RCC 7860 (cell line): ENCODE data around the gene TACR2.

ENCODE experiments used
- DNase-seq: peaks from one replicate; pipeline ENCODE4 v3.0.0-alpha.2; 2015; ENCODE audit warnings: low spot score
- FAIRE-seq: peaks from 2 replicates; lab custom pipeline; 2012; peaks lifted over from hg19 to GRCh38; lab: Jason Lieb, UNC

TACR2 gene

DNA sequence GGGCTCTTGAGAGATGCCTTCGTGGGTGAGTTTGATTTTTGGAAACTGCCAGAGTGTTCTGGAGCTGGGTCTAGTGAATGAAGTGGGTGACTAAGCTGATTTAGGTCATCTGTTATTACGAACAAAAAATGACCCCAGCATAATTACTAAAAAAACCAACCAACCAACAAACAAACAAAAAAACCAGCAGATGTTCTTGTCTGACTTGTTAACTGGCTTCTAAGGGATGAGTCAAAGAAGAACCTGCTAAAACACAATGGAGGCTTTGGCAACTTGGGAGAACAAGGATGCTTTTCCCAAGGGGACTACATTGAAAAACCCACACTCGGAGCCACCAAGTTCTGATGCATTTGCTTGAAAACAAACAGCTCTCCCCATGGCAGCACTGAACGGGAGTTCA, 11.5 kb downstream of the TACR2 start:
- no peak for FAIRE-seq
- DNase-seq, result no peak

- FAIRE-seq, result no peak
- no peak for DNase-seq
Measured at GRCh38 chr10:69404786-69405185, 11.9 kb downstream of the TACR2 start.

GRCh38 chr10:69403519-69403918, 13.2 kb downstream of the TACR2 start:
- FAIRE-seq, result no peak
- DNase-seq, result no peak

GRCh38 chr10:69403066-69403465, 13.7 kb downstream of the TACR2 start:
- DNase-seq (no peak), FAIRE-seq (no peak)

GRCh38 chr10:69402386-69402785, 14.3 kb downstream of the TACR2 start:
- FAIRE-seq, result no peak

DNA sequence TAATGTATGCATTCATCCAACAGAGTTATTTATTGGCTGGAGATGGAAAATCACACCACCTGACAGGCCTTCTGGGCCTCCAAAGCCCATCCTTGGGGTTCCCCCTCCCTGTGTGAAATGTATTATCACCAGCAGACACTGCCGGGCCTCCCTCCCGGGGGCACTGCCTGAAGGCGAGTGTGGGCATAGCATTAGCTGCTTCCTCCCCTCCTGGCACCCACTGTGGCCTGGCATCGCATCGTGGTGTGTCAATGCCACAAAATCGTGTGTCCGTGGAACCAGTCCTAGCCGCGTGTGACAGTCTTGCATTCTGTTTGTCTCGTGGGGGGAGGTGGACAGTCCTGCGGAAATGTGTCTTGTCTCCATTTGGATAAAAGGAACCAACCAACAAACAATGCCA, 15.3 kb downstream of the TACR2 start:
- FAIRE-seq (no peak), DNase-seq (no peak)

More at GRCh38 chr10:69402386-69402785, 14.3 kb downstream of the TACR2 start:
- no peak for DNase-seq

GRCh38 chr10:69400936-69401335, 15.8 kb downstream of the TACR2 start:
- DNase-seq (no peak), FAIRE-seq (no peak)

- DNase-seq (no peak), FAIRE-seq (no peak)
Measured at GRCh38 chr10:69398466-69398865, 18.3 kb downstream of the TACR2 start.

- DNase-seq, result no peak
- no peak for FAIRE-seq
Measured at GRCh38 chr10:69397972-69398371, 18.7 kb downstream of the TACR2 start.

DNA sequence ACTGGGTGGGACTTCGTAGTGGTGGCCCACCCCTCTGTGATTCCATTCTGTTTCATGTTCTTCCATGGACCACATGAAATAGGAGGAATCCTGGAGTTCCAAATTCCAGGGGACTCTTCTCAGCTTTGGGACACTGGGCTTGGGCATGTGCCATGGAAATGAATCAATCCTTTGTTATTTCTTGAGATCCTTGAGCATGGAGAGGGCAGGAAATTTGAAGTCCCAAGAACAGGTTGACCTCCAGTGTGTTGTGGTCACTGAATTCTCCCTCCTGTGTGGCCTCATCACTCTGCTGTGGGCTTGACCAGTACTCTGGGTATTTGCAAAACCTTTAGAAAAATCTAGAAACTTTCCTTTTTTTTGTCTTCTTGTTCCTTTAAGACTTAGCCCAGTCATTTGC, 22.7 kb downstream of the TACR2 start:
- no peak for FAIRE-seq
- no peak for DNase-seq

DNA sequence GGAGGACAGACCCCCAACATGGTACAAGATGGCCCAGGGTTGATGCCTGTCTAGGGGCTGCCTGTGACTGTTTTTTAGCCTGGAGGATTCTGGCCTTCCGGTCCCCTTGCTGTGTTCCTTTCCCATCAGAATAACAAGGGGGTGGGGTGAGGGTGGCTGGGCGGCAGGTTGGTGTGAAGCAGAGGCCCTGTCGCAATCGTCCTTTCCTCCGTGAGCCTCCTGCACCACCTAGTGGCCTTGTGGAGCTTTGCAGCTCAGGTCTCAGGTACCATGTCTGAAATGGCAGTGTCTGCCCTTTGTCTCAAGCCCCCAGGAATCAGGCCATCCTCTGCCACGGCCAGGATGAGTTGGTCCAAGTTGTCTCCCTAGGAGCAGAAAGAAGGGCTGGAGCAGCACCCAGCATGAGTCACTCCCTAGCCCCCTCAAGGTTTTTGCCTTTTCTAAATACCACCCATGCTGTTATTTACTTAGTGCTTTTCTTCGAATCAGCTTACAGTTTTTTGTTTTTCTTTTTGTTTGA, 24.2 kb downstream of the TACR2 start:
- DNase-seq (peak; percentile 58), FAIRE-seq (no peak)

DNA sequence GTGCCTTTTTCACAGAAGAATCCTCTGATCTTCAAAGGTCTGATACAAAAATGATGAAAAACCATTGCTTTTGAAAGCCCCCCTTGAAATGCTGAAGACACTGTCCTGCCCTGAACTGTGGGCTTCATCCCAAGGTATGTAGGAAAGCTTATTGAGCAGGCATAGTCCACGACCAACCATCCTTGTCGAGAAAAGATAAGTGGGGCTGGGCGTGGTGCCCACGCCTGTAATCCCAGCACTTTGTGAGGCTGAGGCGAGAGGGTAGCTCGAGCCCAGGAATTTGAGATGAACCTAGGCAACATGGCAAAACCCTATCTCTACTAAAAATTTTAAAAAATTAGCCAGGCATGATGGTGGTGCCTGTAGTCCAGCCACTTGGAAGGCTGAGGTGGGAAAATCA, 25.6 kb downstream of the TACR2 start:
- no peak for DNase-seq
- no peak for FAIRE-seq

DNA sequence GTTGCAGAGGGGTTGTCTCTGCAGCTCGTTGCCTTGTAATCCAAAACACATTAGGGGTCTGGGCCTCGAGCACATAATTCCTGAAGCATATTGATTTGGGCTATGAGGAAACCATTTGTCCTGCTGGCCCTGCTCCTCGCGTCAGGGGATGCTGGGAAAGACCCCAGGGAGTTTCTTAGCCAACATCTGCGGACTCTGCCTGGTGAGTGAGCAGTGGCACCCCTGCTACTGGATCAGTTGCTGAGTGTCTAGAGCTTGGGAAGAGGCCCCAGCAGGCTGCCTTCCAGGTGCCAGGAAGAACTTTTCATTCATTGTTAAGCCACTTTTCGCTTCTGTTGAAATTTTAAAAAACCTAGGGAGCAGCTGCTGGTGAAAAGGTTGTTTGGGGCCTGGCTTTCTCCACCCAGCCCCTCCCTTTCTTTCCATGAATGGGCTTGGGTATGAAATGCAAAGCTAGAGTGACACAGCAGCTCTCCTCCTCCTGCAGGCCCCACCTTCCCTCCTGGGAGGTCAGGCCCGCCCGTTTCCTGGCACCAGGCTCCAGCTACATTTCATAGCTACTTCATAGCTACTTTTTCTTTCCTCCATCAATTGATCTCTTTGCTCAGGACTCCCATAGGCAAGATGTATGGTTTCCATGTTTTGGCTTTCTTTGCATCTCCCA, 26.8 kb downstream of the TACR2 start:
- peak; percentile 26 for DNase-seq
- no peak for FAIRE-seq

DNA sequence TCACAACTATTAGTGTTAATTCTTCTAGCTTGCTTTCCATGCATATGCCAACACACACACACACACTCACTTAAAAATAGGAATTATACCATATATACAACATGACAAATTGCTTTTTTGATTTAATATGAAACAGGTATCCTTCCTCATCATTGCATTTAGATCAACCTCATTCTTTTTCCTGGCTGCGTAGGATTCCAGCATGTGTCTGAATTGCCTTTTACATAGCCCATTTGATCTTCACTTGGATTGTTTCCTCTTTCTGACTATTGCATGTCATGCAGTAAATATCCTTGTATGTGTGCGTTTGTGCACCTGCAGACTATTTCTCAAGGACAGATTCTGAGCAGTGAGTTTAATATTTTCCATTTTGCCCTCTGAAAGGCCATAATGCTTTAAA, 28.2 kb downstream of the TACR2 start:
- FAIRE-seq, result no peak

GRCh38 chr10:69387500-69387899, 29.2 kb downstream of the TACR2 start:
- DNase-seq (no peak), FAIRE-seq (no peak)

More for the DNA sequence above, 28.2 kb downstream of the TACR2 start:
- DNase-seq, result no peak

GRCh38 chr10:69385454-69386350, 31.0 kb downstream of the TACR2 start:
- FAIRE-seq (no peak), DNase-seq (no peak)

GRCh38 chr10:69384320-69384719, 32.4 kb downstream of the TACR2 start:
- DNase-seq, result no peak
- FAIRE-seq, result no peak

DNA sequence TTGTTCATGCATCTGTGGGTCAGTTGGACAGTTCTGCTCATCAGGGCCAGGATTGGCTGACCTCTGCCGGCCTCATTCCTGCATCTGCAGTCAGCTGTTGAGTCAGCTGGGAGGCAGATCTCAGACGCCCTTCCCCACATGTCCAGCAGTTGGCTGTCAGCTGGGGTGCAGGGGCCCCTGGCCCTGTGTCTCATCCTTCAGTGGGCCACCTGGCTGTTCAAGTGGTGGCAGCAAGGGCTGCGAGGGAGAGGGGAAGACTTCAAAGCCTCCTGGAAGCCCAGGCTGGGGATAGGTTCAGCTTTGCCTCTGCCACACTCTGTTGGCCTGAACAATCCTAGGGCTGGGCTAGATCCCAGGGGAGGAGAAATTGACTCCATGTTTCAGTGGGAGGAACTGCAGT, 33.2 kb downstream of the TACR2 start:
- FAIRE-seq (no peak), DNase-seq (peak; percentile 45)

DNA sequence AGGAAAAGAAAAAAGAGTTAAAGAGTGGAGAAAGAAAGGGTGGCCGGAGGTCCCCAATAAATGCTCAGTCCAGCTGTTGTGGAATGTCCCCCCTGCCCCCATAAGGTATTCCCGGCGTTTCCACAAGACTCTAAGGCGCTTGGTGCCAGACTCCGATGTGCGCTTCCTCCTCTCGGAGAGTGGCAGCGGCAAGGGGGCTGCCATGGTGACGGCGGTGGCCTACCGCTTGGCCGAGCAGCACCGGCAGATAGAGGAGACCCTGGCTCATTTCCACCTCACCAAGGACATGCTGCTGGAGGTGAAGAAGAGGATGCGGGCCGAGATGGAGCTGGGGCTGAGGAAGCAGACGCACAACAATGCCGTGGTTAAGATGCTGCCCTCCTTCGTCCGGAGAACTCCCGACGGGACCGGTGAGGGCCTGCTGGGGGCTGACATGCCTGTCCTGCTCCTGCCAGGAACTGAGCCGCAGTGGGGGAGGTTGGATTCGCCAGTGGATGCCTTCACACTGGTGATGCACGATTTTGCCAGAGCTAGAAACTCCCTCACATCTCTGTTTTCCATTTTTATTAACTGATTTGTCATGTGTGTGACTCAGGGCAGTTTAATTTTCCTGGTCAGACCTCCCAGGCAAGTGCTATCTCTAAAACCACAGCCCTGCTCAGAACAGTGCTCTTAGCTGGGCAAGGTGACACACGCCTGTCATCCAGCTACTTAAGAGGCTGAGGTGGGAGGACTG, 34.2 kb downstream of the TACR2 start:
- DNase-seq, result peak; percentile 99
- peak; percentile 99 for FAIRE-seq

DNA sequence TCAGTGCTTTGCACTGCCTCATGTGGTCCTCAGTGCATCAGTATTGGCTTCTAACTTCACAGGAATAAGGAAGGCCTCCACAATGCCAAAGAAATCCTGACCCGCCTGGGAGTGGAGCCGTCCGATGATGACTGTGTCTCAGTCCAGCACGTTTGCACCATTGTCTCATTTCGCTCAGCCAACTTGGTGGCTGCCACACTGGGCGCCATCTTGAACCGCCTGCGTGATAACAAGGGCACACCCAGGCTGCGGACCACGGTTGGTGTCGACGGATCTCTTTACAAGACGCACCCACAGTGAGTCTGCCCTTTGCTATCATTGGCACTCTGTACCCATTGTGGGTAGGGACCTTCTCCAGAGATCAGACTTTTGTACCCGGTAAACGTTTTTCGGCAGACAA, 36.9 kb downstream of the TACR2 start:
- FAIRE-seq (no peak), DNase-seq (no peak)

DNA sequence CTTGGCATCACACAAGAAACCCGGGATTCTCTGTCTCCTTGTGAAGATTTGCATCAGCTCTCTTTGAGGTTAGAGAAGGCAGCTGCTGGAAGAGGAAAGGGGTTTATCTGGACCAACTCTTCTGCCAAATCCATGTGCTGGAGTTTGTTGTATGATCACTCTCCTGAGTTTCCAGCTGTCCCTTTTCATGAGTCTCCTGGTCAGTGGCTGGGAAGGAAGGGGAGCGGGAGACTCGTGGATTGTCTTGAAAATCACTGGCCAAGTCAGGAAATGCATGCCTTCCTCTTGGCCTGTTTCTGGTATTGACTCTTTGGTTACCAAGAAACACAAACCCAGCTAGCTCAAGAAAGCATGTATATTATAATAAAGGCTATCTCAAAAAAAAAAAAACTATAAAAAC, 38.8 kb downstream of the TACR2 start:
- DNase-seq (no peak), FAIRE-seq (no peak)
